NCI-H146 treated with DMSO at 0.1 percent for 48 hours (cell line): ENCODE data around the gene LMNTD2.

Experiments used
- DNase-seq: peaks from one replicate; lab custom pipeline; 2025; ENCODE audit not compliant: unreplicated experiment; lab: John Stamatoyannopoulos, UW

LMNTD2 gene

DNA sequence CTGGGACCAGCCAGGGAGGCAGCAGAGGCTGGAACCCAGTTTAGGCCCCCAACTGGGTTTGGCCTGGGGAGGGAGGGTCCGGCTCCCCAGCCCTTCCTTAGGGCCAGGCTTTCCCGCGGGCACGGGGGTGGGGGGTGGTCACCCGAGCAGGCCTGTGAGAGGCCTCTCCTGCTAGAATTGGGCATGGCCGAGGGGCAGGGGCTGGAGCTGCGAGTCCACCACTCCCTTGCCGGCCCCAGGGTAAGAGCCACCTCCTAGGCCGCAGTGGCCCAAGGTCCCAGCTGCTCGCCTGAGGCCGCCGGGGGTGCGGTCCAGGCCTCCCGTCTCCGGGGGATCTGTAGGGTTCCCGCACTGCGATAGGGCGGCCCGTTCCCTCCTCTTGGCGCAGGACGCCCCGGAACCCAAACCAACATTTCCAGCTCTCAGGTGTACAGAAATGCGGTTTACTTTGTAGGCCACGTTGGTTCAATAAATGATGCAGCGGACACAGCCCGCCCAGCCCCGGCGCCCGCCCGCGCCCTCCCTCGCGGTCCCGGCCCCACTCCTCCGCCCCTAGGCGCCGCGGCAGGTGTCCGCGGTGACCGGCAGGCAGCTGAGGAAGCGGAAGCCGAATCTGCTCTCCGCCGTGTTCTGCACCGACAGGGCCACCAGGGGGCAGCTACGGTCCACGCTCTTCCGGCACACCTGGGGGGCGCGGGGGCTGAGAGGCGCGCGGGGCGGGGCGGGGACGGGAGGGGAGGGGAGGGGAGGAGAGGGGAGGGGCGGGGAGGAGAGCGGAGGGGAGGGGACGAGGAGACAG lies 5.9 kb downstream of the LMNTD2 start:
- DNase-seq, result peak; percentile 78

- no peak for DNase-seq
These were observed 6.6 kb downstream of the LMNTD2 start for GRCh38 chr11:553988-554340.

GRCh38 chr11:553083-553987 lies 7.2 kb downstream of the LMNTD2 start:
- DNase-seq, result no peak

- DNase-seq, result no peak
These were observed 8.9 kb downstream of the LMNTD2 start for GRCh38 chr11:551596-551995.

DNA sequence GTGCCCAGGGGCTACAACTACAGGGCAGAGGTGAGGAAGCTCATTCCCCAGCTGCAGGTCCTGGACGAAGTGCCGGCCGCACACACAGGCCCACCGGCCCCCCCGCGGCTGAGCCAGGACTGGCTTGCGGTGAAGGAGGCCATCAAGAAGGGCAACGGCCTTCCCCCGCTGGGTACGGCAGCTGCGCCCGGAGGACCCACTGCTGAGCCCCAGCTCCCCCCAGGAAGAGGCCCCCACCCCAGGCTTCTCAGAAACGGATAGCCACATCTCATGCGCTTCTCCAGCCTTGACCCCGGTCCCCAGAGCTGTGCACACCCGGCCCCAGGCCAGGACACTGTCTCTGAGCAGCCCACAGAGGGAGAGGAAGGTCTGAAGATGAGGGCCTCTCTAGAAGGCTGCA lies 9.4 kb downstream of the LMNTD2 start:
- DNase-seq, result no peak

GRCh38 chr11:550746-551085 lies 9.8 kb downstream of the LMNTD2 start:
- no peak for DNase-seq

DNA sequence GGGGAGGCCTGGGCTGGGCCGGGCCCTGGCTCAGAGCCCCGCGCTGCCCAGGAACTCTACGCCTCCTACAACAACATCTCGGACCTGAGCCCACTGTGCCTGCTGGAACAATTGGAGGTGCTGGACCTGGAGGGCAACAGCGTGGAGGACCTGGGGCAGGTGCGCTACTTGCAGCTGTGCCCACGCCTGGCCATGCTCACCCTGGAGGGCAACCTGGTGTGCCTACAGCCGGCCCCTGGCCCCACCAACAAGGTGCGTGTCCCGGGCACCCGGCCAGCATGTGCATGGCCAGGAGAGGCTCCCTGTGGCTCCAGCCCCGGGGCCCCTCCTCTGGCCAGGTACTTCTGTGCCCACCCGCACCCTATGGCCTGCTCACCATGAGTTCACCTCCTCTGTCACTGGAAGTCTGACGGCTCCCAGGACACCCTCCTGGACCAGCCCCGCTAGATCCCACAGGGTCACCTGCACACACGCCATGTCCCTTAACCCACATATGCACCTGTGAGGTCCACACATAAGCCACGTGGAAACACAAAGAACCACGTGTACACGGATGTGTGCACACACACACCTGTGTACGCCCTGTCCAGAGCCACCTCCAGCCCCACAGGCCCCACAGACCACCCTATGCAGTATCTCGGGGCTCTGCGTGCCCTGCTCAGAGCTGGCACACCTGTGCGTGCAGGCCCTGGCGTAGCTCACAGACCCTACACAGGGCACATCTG lies 10.4 kb downstream of the LMNTD2 start:
- DNase-seq, result no peak

DNA sequence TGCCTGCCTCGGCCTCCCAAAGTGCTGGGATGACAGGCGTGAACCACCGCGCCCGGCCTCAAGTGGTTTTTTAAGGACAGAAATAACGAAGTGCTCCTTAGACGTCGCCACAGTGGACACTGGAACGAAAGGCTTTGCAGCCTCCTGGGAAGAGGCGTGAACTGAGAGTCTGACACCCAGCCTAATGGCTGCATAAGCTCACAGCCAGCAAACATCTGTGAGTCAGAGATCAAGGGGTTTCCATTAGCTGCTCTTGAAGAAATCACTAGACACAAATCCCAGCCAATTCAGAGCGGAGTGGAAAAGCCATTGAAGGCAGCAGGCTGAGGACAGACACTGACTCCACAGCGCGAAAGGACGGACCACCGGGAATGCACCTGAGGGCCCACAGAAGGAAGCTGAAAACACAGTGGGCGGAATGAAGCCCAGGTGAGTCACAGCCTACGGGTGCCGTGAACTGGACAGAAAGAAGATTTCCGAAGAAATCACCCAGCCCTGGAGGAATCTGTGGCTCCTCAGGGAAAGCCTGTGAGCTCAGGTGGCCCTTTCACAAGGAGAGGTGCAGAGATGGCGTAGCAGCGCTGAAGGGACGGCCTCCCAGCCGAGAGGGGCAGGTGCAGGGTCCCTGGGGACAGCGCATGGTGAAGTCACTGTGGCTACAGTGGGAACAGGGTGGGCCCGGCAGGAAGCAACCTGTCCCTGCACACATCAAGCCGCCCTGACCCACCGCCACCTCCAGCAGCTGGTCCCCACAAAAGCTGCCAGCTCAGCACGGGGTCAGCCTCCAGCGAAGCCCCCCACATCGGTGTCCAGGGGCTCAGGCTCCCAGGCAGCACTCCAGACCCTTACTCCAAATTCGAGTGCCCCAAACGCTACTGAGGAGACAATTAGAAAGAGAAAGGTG lies 11.6 kb downstream of the LMNTD2 start:
- DNase-seq, result no peak

DNA sequence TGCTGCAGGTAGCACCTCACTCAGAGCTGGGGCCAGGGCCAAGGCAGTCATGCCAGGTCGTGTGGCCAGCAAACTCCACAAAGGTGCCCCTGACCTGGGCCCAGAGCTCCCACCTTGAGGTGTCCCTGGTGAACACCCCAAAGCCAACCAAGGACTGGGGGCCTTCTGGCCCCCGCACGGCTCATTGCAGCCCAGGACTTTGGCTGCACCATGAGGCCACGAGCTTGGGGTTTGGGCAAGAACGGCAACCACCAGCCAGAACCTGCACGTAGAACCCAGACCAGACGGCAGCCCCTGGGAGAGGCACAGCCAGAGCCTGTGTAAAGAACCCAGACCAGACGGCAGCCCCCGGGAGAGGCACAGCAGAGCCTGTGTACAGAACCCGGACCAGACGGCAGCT lies 15.4 kb downstream of the LMNTD2 start:
- DNase-seq, result no peak

- DNase-seq, result no peak
These were observed 15.7 kb downstream of the LMNTD2 start for GRCh38 chr11:544817-545166.

GRCh38 chr11:541433-541885 lies 19.1 kb downstream of the LMNTD2 start:
- no peak for DNase-seq

DNA sequence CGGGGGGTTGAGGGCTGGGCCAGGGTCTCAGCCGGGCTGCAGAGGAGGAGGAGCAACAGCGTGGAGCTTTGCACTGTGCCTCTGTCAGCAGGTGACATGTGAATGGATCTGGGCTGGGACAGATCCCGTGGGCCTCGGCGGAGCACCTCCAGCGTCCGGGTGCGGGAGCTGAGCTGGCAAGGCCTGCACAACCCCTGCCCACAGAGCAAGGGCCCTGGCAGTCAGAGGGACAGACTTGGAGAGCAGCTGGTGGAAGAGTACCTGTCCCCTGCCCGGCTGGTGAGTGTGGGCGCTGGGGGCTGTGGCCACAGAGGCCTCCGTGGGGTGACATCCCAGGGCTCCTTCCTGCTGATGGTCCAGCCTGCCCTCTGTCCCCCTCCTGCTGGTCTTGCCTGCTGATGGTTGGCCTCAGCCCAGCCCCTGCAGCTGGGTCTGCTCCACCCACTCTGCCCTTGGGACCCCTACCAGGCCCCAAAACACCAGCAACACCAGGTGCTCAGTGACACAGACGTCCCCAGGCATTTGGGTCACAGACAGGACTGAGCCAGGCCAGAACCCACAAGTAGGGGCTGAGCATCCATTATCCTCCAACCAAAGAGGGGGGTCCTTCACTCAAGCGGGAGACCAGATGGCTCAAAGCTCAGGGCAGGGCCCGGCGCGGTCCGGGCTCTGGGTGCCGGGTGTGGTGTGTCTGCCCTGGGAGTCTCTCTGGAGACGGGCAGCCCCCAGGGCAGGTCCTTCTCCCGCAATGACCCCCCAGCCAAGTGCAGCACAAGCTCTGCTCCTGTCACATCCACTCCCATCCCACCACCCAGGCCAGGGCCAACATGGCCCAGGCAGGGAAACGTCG lies 19.7 kb downstream of the LMNTD2 start:
- no peak for DNase-seq

DNA sequence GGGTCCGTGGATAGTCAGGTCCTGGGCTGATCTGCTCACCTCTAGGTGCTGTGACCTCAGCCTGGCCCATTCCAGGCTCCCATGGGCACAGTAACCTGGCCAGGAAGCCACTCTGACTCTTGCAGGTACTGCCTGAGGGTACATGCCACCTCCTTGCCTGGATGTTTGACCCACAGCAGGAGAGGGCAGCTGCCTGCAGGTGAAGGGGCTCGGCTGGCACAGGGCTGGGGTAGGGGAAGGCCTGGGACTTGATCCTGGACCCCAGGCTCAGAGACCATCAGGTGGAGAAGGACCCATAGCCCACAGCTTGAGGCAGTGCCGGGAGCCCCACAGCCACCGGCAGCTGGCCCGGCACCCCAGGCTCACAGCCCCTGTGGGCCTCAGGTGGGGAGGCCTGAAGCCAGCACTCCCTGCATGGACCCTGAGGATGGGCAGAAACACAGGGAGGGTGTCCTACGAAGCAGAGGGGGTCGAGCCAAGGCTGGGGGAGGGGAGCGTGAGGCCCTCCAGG lies 20.5 kb downstream of the LMNTD2 start:
- no peak for DNase-seq

GRCh38 chr11:538431-539051 lies 22.0 kb downstream of the LMNTD2 start:
- DNase-seq, result no peak

DNA sequence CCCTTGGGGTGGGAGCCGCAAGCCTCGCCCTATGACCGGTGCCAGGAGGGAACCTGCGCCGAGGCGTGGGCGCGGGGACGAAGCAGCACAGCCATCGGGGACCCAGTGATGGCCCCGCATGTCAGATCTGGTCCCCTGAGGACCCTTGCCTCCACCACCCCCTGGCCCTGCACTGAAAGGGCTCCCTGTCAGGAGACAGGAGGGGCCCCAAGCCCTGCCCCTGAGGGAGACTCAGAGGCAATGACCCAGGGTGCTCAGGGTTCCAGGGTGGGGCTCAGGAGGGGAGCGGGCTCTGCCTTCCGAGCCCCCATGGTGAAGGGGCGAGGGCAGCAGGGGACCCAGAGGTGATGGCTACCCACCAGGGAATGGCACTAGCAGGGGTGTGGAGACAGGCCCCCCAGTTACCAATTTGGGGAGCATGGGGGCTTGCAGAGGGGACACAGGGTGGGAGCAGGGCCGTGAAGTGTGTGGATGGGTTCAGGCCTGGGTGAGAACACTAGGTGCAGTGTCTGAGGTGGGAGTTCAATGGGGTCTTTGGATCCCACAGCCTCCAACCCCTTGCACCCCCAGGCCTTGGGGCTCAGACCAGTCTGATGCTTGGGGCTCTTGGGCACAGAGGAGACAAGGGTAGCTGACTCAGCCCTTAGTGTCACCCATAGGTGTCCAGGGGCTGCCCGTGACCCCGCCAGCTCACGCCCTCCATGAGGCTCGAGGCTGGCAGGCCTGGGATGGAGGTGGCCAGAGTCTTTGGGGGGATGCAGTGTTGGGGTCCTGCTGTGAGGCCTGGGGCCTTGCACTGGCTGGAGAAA lies 22.7 kb downstream of the LMNTD2 start:
- DNase-seq, result no peak

- DNase-seq, result peak; percentile 80
These were observed 23.5 kb downstream of the LMNTD2 start, which contains the start of gene LRRC56 for GRCh38 chr11:536841-537621. TSS of gene LRRC56 (plus strand) at chr11:537527. CDS start at chr11:540685, 3,158 bp downstream.
